ENCODE data around the gene NDUFS6. TPM values are rescaled to one million over a fixed set of nuclear protein-coding genes. Genes with fewer than 3 reads are reported as not detected.

The NDUFS6 gene
- total RNA-seq, 1 experiment from 2014 or later: 134 TPM

DNA sequence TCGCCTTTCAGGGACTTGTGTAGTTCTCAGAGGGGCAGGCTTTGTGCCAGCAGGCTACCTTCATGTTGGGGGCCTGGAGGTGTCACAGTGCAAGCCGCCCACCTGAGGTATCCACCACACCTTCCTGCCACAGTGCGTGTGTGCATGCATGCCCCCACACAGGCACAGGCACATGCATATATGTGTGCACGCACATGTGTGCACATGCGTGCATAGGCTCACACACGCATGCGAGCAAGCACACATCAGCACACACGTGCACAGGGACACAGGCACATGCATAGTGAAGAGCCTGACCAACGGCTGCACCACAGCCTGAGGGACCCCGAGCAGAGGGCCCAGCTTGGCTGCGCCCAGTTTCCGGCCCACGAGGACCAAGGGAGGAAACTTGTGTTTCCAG, 45.4 kb downstream of the NDUFS6 start:
- no peak overlapping the region for H3K4me3 ChIP-seq
- no peak for DNase-seq (ENCODE audit: low read depth in 1 of 2, low spot score in 2 of 2)
- no peaks in the 10 kb centered on the region for H3K36me3 ChIP-seq
- H3K9me3 ChIP-seq (replicated peaks): no peaks in the 10 kb centered on the region
- H3K27me3 ChIP-seq (replicated peaks): peaks cover 33% of the 10 kb centered on the region
- H3K27ac ChIP-seq: no peak overlapping the region
- H3K4me1 ChIP-seq (replicated peaks): no peaks in the 10 kb centered on the region

DNA sequence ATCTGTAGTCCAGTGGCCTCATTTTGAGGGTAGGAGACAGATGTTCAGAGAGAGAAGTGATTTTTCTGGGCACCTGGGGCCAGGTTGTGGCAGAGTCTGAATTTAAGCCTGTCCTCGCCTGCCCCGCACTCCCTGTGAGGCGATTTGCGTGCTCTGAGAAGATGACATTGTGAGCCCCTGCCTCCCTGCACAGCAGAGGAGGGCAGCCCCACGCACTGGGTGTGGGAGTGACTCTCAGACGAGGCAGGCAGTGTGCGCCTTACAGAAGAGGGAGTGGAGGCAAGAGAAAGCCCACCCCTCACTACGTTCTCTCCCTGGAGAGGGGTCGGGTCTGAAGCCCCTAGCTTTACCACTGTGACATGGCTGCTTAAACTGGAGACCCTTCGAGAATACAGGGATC, 45.8 kb downstream of the NDUFS6 start:
- no peak overlapping the region for H3K27ac ChIP-seq
- H3K27me3 ChIP-seq (replicated peaks): peaks cover 31% of the 10 kb centered on the region
- no peak for DNase-seq (ENCODE audit: low read depth in 1 of 2, low spot score in 2 of 2)
- no peaks in the 10 kb centered on the region for H3K4me1 ChIP-seq (replicated peaks)
- H3K36me3 ChIP-seq: no peaks in the 10 kb centered on the region
- no peak overlapping the region for H3K4me3 ChIP-seq
- H3K9me3 ChIP-seq (replicated peaks): no peaks in the 10 kb centered on the region

DNA sequence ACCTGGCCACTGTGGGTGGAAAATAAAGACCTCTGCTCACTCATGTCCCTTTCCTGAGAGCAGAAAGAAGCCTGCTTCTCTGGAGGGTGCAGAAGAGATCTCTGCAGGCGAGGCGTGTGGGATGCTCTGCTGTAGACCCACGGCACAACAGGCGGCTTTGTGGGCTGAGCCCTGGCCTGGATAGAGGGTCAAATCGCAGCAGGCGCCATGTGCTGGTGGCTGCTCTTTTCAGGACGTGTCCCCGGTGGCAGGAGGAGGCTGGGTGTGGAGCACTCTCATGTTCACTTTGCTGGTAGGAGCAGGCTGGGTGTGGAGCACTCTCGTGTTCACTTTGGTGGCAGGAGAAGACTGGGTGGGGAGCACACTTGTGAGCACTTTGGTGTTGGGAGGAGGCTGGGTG, 46.4 kb downstream of the NDUFS6 start:
- H3K4me1 ChIP-seq (replicated peaks): no peaks in the 10 kb centered on the region
- no peak overlapping the region for H3K4me3 ChIP-seq
- H3K27ac ChIP-seq: no peak overlapping the region
- H3K36me3 ChIP-seq: no peaks in the 10 kb centered on the region
- peaks cover 26% of the 10 kb centered on the region for H3K27me3 ChIP-seq (replicated peaks)
- H3K9me3 ChIP-seq (replicated peaks): no peaks in the 10 kb centered on the region
- no peak for DNase-seq (ENCODE audit: low read depth in 1 of 2, low spot score in 2 of 2)

DNA sequence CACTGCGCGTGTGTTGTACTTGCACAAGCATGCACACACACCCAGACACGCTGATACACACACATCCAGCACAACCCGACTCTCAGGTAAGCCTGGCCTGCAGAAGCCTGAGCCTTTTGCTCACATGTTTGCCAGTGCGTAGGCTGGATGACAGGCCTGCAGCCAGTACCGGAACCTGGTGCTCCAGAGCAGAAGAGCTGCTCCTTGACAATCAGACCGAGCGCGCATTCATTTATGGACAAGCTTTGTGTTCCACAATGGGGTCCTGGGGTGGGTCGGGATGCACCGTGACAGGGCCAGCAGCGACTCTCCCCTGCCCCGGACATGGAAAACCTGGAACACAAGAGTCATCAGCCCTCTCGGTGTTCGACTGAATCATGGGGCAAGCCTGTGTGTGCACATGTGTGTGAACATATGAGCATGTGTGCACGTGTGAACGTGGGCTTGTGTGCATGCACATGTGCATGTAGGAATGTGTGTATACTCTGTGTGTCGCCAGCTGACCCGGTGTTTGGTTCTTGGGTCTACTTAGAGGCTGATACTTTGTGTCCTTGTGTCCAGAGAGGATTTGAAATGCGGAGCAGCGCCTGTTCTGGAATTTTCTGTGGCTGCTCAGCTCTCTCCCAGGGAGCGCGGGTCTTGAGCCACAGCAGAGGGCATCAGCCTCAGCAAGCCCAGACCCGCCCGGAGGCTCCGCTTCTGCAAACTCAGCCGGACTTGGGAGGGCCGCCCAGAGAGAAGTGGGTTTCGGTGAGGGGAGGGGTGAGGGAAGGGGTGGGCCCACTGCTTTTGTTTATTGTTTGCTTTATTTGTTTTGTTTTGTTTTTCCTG, 49.3 kb downstream of the NDUFS6 start:
- Histone ChIP-seq H3K36me3 (no peaks in the 10 kb centered on the region), H3K4me3 (no peak overlapping the region), H3K4me1 (replicated peaks) (no peaks in the 10 kb centered on the region), H3K9me3 (replicated peaks) (no peaks in the 10 kb centered on the region; the same call in 1 of the 2 replicates), H3K27me3 (replicated peaks) (peaks cover 26% of the 10 kb centered on the region), H3K27ac (no peak overlapping the region)
- no peak for DNase-seq (ENCODE audit: low read depth in 1 of 2, low spot score in 2 of 2)

DNA sequence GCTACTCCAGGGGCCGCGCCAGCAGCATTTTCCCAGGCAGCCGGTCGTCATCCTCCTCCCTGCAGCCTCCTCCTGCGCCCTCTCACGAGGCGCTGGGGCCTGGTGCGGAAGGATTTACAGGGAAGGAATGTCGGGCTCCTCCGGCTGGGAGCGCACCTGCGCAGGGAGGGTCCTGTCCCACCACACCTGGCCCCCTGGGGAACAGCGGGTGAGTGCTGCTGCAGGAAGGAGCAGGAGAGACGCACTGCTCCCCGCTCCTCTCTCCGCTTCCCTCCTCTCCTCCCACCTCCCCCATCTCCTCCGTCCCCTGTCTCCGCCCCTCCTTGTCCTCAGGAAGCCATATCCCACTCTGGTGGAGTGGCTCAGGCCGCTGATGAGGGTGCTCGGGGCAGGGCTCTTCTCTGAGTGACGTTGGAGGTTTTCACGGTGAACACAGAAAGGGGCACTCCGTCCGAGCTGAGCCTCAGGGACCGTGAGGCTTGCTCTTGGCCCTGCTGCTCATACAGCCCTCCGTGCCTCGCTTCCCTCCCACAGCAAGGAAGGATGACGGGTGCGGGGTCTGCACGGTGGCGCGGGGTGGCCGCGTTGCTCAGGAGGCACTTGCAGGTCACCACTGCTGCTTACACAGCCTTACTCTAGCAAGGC, 50.2 kb downstream of the NDUFS6 start:
- H3K4me3 ChIP-seq: no peak overlapping the region
- no peaks in the 10 kb centered on the region for H3K4me1 ChIP-seq (replicated peaks)
- no peaks in the 10 kb centered on the region; the same call in 1 of the 2 replicates for H3K9me3 ChIP-seq (replicated peaks)
- H3K27ac ChIP-seq: no peak overlapping the region
- H3K36me3 ChIP-seq: no peaks in the 10 kb centered on the region
- DNase-seq (ENCODE audit: low read depth in 1 of 2, low spot score in 2 of 2): no peak
- peaks cover 26% of the 10 kb centered on the region for H3K27me3 ChIP-seq (replicated peaks)

DNA sequence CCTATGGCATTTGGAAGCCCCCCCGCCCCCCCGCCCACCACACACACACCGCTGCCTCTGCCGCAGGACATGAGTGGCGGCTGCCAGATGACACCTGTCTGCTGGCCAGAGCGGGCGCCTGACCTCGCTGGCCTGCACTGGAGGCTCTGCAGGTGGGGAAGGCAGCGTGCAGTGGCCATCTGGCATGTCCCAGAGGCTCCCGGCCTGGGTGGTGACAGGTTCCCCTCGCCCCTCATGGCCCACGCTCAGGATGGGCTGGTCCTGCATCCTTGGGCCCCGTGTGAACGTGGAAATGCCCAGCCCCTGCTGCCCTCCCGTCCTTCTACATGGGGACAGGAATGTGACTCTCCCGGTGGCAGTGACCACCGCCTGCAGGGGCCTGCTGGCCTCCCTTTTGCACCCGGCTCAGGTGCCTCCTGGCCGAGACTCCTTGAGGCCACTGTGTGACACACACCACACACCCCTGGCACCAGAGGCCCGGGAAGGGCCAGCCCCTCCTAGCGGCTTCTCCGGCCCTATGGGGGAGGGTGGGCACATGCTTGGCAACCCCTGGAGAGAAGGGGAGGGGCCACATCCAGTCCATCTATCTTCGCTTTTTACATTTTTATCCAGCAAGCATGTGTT, 51.2 kb downstream of the NDUFS6 start:
- no peak overlapping the region for H3K4me3 ChIP-seq
- H3K9me3 ChIP-seq (replicated peaks): no peaks in the 10 kb centered on the region; the same call in none of the 2 replicates
- H3K27ac ChIP-seq: no peak overlapping the region
- no peaks in the 10 kb centered on the region for H3K36me3 ChIP-seq
- peaks cover 26% of the 10 kb centered on the region for H3K27me3 ChIP-seq (replicated peaks)
- H3K4me1 ChIP-seq (replicated peaks): no peaks in the 10 kb centered on the region
- DNase-seq (ENCODE audit: low read depth in 1 of 2, low spot score in 2 of 2): no peak

DNA sequence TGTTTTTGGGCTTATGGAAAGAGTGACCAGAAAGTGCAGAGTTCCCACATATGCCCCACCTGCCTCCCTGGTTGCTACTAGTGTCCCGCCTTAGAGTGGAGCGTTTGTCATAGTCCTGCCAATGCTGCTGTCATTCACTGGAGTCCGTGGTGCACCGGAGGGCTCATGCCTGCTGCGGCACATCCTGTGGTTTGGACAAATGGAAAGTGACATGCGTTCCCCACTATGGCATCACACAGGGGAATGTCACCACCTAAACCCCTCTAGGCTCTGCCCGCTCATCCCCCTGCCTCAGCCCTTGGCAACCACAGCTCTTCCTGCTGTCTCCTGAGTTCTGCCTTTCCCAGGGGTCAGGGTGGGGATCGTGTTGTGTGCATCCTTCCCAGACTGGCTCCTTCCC, 52.3 kb downstream of the NDUFS6 start:
- H3K4me3 ChIP-seq: no peak overlapping the region
- H3K9me3 ChIP-seq (replicated peaks): no peaks in the 10 kb centered on the region; the same call in none of the 2 replicates
- no peaks in the 10 kb centered on the region for H3K36me3 ChIP-seq
- H3K4me1 ChIP-seq (replicated peaks): no peaks in the 10 kb centered on the region
- H3K27ac ChIP-seq: no peak overlapping the region
- DNase-seq (ENCODE audit: low read depth in 1 of 2, low spot score in 2 of 2): no peak
- peaks cover 26% of the 10 kb centered on the region for H3K27me3 ChIP-seq (replicated peaks)

DNA sequence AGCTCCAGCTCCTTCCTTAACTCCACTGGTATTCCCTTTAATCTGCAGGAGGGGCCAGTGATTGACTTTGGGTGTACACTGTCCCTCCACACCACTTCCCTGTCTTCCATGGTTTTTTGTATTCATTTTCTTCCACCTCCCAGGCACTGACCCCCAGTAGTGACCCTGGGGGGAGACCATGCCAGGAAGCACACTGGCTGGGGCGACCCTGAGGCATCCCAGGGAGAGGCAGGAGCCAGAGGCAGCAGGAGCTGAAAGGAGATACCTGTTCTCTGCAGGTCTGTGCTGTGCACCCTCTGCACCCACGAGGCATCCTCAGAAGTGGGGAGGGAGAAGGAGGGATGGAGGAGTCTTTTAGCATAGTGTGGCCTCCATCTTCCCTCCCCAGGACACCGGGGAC, 53.9 kb downstream of the NDUFS6 start:
- H3K4me1 ChIP-seq (replicated peaks): no peaks in the 10 kb centered on the region
- H3K36me3 ChIP-seq: no peaks in the 10 kb centered on the region
- no peak overlapping the region for H3K4me3 ChIP-seq
- H3K27ac ChIP-seq: no peak overlapping the region
- H3K27me3 ChIP-seq (replicated peaks): peaks cover 17% of the 10 kb centered on the region
- no peaks in the 10 kb centered on the region; the same call in none of the 2 replicates for H3K9me3 ChIP-seq (replicated peaks)
- no peak for DNase-seq (ENCODE audit: low read depth in 1 of 2, low spot score in 2 of 2)

DNA sequence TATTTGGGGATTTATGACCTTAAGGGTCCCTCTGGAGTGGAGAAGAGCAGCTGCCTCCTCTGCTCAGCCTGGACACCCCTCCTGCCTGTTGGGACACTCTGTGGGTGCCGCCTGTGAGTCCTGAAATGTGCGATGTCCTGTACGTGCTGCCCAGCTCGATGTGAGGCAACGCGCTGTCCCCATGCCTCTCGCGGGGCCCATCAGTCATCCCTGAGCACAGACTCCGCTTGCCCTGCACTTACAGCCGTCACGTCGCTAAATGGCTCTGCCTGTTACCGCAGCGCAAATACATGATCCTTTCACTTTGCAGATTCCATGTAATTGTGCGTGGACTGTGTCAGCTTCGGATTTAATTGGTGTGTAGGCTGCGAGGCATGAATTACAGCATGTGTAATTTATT, 54.4 kb downstream of the NDUFS6 start:
- Histone ChIP-seq H3K36me3 (no peaks in the 10 kb centered on the region), H3K9me3 (replicated peaks) (no peaks in the 10 kb centered on the region; the same call in none of the 2 replicates), H3K27ac (no peak overlapping the region), H3K4me1 (replicated peaks) (no peaks in the 10 kb centered on the region), H3K4me3 (no peak overlapping the region), H3K27me3 (replicated peaks) (peaks cover 14% of the 10 kb centered on the region)
- no peak for DNase-seq (ENCODE audit: low read depth in 1 of 2, low spot score in 2 of 2)

DNA sequence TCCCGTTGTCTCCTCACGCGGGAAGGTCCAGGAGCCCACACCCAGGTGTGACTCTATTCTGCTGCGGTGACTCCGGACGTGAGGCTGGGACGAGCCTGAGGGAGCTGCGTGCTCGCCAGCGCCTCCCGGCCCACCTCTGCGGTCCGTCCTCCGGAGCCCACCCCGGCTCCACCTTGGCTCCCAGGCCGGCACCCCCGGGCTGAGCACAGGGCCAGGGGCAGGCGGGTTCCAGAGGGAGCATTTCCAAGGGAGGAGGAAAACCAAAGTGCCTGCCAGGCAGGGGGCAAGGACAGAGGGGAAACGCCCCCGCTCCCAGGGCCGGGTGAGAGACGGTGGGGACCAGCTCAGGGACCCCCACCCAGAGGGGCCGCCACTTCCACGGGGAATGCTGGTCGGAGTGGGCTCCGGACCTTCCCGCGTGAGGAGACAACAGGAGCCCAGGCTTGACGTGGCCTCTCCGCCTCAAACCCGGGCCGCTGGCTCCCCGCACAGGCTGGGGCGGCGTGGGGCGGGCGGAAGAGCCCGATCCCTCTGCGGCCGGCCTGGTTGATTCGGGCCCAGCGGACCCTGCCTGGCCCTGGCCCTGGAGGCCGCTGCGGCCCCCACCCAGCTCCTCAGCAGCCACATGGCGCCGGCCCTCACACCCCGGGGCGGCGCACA, 55.5 kb downstream of the NDUFS6 start:
- H3K27me3 ChIP-seq (replicated peaks): peaks cover 2% of the 10 kb centered on the region; the same call in 1 of the 2 replicates
- no peak overlapping the region for H3K27ac ChIP-seq
- no peaks in the 10 kb centered on the region; the same call in none of the 2 replicates for H3K9me3 ChIP-seq (replicated peaks)
- no peaks in the 10 kb centered on the region for H3K36me3 ChIP-seq
- no peak overlapping the region for H3K4me3 ChIP-seq
- no peak for DNase-seq (ENCODE audit: low read depth in 1 of 2, low spot score in 2 of 2)
- H3K4me1 ChIP-seq (replicated peaks): no peaks in the 10 kb centered on the region

DNA sequence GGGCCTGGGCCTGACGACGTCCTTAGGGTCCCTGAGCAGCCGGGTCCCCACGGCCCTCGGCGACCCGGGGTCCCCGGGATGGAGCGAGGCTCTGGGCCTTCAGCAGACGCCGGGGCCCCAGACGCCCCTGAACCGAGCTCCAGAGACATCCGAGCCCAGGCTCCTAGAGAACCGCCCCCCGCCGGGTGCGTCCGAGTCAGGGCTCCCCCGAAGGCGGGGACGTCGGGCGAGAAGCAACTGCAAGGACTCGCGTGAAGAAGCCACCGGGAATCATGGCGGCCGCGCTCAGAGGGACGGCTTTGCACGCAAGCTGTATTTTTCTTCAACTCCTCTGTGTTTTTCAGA, 56.0 kb downstream of the NDUFS6 start:
- no peaks in the 10 kb centered on the region; the same call in none of the 2 replicates for H3K9me3 ChIP-seq (replicated peaks)
- no peaks in the 10 kb centered on the region; the same call in 1 of the 2 replicates for H3K27me3 ChIP-seq (replicated peaks)
- DNase-seq (ENCODE audit: low read depth in 1 of 2, low spot score in 2 of 2): no peak
- H3K4me3 ChIP-seq: no peak overlapping the region
- H3K36me3 ChIP-seq: no peaks in the 10 kb centered on the region
- H3K27ac ChIP-seq: no peak overlapping the region
- H3K4me1 ChIP-seq (replicated peaks): no peaks in the 10 kb centered on the region

DNA sequence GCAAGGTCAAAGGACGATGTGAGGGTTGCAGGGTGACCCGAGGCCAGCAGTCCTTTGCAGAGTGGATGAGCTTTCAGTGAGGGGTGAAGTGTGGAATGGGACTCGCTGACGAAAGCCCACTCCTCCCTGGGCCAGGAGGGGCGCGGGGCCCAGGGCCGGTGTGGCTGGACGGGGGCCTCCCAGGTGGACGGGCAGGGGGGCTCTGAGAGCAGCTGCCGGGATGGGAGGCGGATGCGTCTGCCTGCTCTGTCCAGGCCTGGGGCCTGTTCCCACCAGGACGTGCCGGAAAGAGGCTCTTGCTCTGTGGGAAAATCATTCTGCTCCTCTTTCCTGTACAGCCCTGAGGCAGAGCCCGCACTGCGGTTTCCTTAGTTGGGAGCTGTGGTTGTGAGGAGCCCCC, 57.2 kb downstream of the NDUFS6 start:
- Histone ChIP-seq H3K9me3 (replicated peaks) (no peaks in the 10 kb centered on the region; the same call in none of the 2 replicates), H3K27ac (no peak overlapping the region), H3K27me3 (replicated peaks) (no peaks in the 10 kb centered on the region; the same call in 1 of the 2 replicates), H3K4me3 (no peak overlapping the region), H3K36me3 (no peaks in the 10 kb centered on the region), H3K4me1 (replicated peaks) (no peaks in the 10 kb centered on the region)
- no peak for DNase-seq (ENCODE audit: low read depth in 1 of 2, low spot score in 2 of 2)

DNA sequence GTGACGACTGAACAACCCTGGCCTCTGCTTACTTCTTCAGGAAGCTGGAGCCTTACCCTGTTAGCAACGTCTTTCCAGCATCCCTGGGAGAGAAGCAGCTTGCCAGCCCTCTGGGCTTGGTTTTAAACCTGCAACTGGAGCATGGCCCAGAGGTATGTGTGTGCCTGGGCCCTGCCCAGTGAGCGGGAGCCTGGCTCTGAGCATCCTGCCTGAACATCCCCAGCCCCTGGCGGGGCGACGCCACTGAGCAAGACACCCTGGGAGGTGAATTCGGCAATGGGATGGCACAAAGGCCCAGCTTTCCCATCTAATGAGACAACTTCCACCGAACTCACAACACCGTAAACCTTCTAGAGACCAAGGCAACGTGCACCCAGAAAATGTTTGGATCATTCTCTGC, 57.9 kb downstream of the NDUFS6 start:
- DNase-seq (ENCODE audit: low read depth in 1 of 2, low spot score in 2 of 2): no peak

More for the DNA sequence above, 57.9 kb downstream of the NDUFS6 start:
- no peaks in the 10 kb centered on the region for H3K36me3 ChIP-seq
- no peaks in the 10 kb centered on the region; the same call in none of the 2 replicates for H3K9me3 ChIP-seq (replicated peaks)
- no peak overlapping the region for H3K27ac ChIP-seq
- no peaks in the 10 kb centered on the region; the same call in 1 of the 2 replicates for H3K27me3 ChIP-seq (replicated peaks)
- no peaks in the 10 kb centered on the region for H3K4me1 ChIP-seq (replicated peaks)
- no peak overlapping the region for H3K4me3 ChIP-seq
